ENCODE measurements around the gene AP1M2. TPM values are rescaled to one million over a fixed set of nuclear protein-coding genes. Genes with fewer than 3 reads are reported as not detected.

The AP1M2 gene
- total RNA-seq, 1 experiment from 2014 or later, result 77.9 TPM

DNA sequence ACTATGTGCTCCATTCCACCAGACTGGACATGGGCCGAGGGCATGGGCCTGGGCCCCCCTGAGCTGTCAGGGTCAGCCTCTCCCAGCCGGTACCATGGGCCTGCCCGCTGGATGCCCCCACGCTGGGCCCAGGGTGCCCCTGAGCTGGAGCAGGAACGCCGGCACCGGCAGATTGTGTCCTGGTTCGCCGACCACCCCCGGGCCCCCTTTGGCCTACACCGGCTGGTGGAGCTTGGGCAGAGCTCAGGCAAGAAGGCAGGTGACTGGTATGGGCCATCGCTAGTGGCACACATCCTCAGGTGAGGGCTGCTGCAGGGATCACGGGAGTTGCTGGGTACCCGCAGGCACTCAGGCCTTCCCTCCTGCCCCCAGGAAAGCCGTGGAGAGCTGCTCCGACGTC, 40.3 kb downstream of the AP1M2 start:
- CTCF ChIA-PET, result no interaction called here
- TF ChIP-seq, protein P1, sequence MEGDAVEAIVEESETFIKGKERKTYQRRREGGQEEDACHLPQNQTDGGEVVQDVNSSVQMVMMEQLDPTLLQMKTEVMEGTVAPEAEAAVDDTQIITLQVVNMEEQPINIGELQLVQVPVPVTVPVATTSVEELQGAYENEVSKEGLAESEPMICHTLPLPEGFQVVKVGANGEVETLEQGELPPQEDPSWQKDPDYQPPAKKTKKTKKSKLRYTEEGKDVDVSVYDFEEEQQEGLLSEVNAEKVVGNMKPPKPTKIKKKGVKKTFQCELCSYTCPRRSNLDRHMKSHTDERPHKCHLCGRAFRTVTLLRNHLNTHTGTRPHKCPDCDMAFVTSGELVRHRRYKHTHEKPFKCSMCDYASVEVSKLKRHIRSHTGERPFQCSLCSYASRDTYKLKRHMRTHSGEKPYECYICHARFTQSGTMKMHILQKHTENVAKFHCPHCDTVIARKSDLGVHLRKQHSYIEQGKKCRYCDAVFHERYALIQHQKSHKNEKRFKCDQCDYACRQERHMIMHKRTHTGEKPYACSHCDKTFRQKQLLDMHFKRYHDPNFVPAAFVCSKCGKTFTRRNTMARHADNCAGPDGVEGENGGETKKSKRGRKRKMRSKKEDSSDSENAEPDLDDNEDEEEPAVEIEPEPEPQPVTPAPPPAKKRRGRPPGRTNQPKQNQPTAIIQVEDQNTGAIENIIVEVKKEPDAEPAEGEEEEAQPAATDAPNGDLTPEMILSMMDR (IDR thresholded peaks at IDR 0.05; ENCODE audit: unreplicated experiment), result no peak
- no peak overlapping the region for H3K4me3 Mint-ChIP-seq (ENCODE audit: low read depth, unreplicated experiment)
- H3K27ac Mint-ChIP-seq (ENCODE audit: unreplicated experiment), result no peak overlapping the region
- H3K36me3 Mint-ChIP-seq (ENCODE audit: insufficient read depth, unreplicated experiment), result peaks cover 25% of the 10 kb centered on the region
- no peak for DNase-seq
- H3K27me3 Mint-ChIP-seq (ENCODE audit: unreplicated experiment), result no peaks in the 10 kb centered on the region
- TSS peak; percentile 17 for BruUV-seq (replicated peaks)
- H3K9me3 Mint-ChIP-seq (ENCODE audit: low read depth, unreplicated experiment), result no peaks in the 10 kb centered on the region
- no peaks in the 10 kb centered on the region for H3K4me1 Mint-ChIP-seq (ENCODE audit: low read depth, unreplicated experiment)
- intact Hi-C loops (cut with micrococcal nuclease; ENCODE audit: unreplicated experiment), result no loop called here

DNA sequence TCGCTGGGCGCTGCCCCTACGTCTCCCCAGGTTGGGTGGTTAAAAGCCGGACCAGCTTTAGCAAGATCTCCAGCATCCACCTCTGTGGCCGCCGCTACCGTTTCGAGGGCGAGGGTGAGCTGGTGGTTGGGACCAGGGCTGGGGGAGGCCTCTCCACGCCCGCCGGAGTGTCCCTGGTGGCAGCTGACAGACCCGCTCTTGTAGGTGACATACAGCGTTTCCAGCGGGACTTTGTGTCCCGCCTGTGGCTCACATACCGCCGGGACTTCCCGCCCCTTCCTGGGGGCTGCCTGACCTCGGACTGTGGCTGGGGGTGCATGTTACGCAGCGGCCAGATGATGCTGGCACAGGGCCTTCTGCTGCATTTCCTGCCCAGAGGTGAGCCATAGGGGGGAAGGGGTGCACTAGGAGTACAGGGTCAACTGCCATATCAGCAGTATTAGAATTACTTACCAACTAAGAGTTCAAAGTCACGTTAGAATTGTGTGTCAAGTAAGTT, 42.3 kb downstream of the AP1M2 start:
- Mint-ChIP-seq H3K4me1 (ENCODE audit: low read depth, unreplicated experiment) (no peaks in the 10 kb centered on the region), H3K4me3 (ENCODE audit: low read depth, unreplicated experiment) (peak overlapping the region; percentile 73), H3K27ac (ENCODE audit: unreplicated experiment) (no peak overlapping the region), H3K27me3 (ENCODE audit: unreplicated experiment) (peaks cover 12% of the 10 kb centered on the region), H3K9me3 (ENCODE audit: low read depth, unreplicated experiment) (no peaks in the 10 kb centered on the region), H3K36me3 (ENCODE audit: insufficient read depth, unreplicated experiment) (peaks cover 21% of the 10 kb centered on the region)
- CTCF ChIA-PET, result no interaction called here
- no peak for DNase-seq
- intact Hi-C loops (cut with micrococcal nuclease; ENCODE audit: unreplicated experiment), result no loop called here
- TF ChIP-seq, protein P1 (IDR thresholded peaks at IDR 0.05; ENCODE audit: unreplicated experiment), result no peak
- TSS peak; percentile 55 for BruUV-seq (replicated peaks)

DNA sequence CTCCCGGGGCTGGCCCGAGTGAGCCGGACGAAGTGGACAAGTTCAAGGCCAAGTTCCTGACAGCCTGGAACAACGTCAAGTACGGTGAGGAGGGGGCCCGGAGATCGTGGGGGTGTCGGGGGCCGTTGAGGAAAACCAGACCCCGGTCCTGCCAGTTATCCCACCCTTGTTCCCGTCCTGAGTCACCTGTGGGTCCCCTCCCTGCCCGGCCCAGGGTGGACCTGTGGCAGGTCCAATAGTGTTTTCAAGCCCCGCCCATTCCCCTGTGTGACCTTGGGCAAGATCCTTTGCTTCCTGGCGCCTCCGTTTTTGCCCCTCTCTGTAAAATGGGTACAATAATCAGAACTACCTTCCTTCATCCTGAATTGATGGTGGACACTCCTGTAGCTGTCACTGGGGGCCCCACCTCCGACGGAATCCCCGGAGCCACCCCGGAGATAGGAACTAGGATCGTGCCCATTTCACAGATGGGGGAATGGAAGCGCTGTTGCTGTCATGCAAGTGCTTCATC, 42.8 kb downstream of the AP1M2 start:
- BruUV-seq (replicated peaks), result no TSS peak

DNA sequence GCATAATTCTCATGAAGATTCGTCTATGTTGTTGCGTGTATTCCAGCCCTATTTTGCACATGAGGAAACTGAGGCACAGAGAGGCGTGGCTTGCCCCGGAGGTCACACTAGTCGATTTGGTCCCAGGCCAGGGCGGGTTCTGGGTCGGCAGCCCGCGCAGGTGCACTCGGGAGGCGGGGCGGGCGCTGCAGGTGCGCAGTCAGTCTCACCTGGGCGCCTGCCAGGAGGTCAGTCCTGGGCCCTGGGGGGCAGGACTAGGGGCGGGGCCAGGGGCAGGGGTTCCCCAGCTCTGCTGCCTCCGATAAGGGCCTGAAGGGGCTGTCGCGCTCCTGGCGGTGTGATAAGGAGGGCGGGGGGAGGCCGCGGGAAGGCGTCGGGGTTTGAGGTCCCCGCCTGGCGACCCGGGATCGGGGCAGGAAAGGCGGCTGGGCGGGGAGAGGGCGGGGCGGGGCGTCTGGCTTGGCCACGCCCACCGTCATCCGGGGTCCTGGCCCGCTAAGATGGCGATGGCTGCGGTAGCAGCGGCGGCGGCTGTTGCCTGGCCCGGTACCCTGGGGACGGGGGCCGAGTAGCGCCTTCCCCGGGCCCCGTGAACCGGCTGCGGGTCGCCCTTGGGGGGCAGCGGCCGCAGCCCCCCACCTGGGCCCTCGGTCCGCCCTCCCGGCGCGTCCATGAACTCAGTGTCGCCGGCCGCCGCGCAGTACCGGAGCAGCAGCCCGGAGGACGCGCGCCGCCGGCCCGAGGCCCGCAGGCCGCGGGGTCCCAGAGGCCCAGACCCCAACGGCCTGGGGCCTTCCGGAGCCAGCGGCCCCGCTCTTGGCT, 43.5 kb downstream of the AP1M2 start, which contains the start of gene ATG4D:
Gene ATG4D, plus strand, starts transcription at position 485 of the 822 bp plus-strand sequence. Its CDS starts 187 bp downstream, at position 672.
- intact Hi-C loops (cut with micrococcal nuclease; ENCODE audit: unreplicated experiment), result no loop called here
- H3K4me1 Mint-ChIP-seq (ENCODE audit: low read depth, unreplicated experiment), result no peaks in the 10 kb centered on the region
- no peaks in the 10 kb centered on the region for H3K9me3 Mint-ChIP-seq (ENCODE audit: low read depth, unreplicated experiment)
- H3K27me3 Mint-ChIP-seq (ENCODE audit: unreplicated experiment), result peaks cover 18% of the 10 kb centered on the region
- TF ChIP-seq, protein P1 (IDR thresholded peaks at IDR 0.05; ENCODE audit: unreplicated experiment), result no peak
- peak within 1 kb of the TSS; percentile 73 for H3K4me3 Mint-ChIP-seq (ENCODE audit: low read depth, unreplicated experiment)
- CTCF ChIA-PET, result no interaction called here
- peaks cover 17% of the 10 kb centered on the region for H3K36me3 Mint-ChIP-seq (ENCODE audit: insufficient read depth, unreplicated experiment)
- no TSS peak for BruUV-seq (replicated peaks)
- DNase-seq, result peak; percentile 88
- no peak within 1 kb of the TSS for H3K27ac Mint-ChIP-seq (ENCODE audit: unreplicated experiment)

More for the DNA sequence above, 42.8 kb downstream of the AP1M2 start:
- Mint-ChIP-seq H3K36me3 (ENCODE audit: insufficient read depth, unreplicated experiment) (peaks cover 19% of the 10 kb centered on the region), H3K4me1 (ENCODE audit: low read depth, unreplicated experiment) (no peaks in the 10 kb centered on the region), H3K27ac (ENCODE audit: unreplicated experiment) (no peak overlapping the region), H3K9me3 (ENCODE audit: low read depth, unreplicated experiment) (no peaks in the 10 kb centered on the region), H3K27me3 (ENCODE audit: unreplicated experiment) (peaks cover 17% of the 10 kb centered on the region), H3K4me3 (ENCODE audit: low read depth, unreplicated experiment) (peak overlapping the region; percentile 73)
- CTCF ChIA-PET, result no interaction called here
- TF ChIP-seq, protein P1 (IDR thresholded peaks at IDR 0.05; ENCODE audit: unreplicated experiment), result no peak
- intact Hi-C loops (cut with micrococcal nuclease; ENCODE audit: unreplicated experiment), result no loop called here
- no peak for DNase-seq

All from Calu3 (cell line).